ENCODE results near the gene RBM17. TPM values are rescaled to one million over a fixed set of nuclear protein-coding genes. Genes with fewer than 3 reads are reported as not detected.
A peak's percentile ranks its signal among the peaks of the same experiment; 100 is the strongest.

RBM17 gene, protein sequence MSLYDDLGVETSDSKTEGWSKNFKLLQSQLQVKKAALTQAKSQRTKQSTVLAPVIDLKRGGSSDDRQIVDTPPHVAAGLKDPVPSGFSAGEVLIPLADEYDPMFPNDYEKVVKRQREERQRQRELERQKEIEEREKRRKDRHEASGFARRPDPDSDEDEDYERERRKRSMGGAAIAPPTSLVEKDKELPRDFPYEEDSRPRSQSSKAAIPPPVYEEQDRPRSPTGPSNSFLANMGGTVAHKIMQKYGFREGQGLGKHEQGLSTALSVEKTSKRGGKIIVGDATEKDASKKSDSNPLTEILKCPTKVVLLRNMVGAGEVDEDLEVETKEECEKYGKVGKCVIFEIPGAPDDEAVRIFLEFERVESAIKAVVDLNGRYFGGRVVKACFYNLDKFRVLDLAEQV
- 123 and 124 TPM in 2 replicates for total RNA-seq (2021)
- long read RNA-seq, transcript RBM17-201 (12 exons, 2,755 nt): major isoform, 285 of 369 reads
- long read RNA-seq, partial matches to known transcripts: 42 of 369 reads
- long read RNA-seq, other reads (novel, unspliced or antisense): 41 of 369 reads

- Mint-ChIP-seq H3K9me3 (peaks cover 0 to 2% of the 10 kb centered on the region in 2 experiments; a peak in 2 of 5 replicates), H3K27me3 (ENCODE audit: low read depth) (no peaks in the 10 kb centered on the region), H3K4me3 (peak within 1 kb of the TSS; percentile 81 to 90), H3K27ac (peak within 1 kb of the TSS in 2 of 3 experiments; percentile 73 to 97; a peak in 5 of 7 replicates), H3K4me1 (peaks cover 33 to 44% of the 10 kb centered on the region in 2 experiments), H3K36me3 (ENCODE audit: insufficient read depth in 1 of 3, low read depth in 3 of 3) (no peaks in the 10 kb centered on the region; a peak in 1 of 7 replicates)
- peak; percentile 94 for DNase-seq
- H4K91ac ChIP-seq (ENCODE audit: insufficient read length, low read depth, low read length): no peak within 1 kb of the TSS
- peaks cover 4% of the 10 kb centered on the region; the same call in 1 of the 2 replicates for H3K4me1 ChIP-seq (ENCODE audit: insufficient read depth, low read length)
- no peak within 1 kb of the TSS for H2BK20ac ChIP-seq (ENCODE audit: low read depth, low read length, poor library complexity, severe bottlenecking)
- no peaks in the 10 kb centered on the region for H3K9me3 ChIP-seq (ENCODE audit: control insufficient read depth, low read depth, low read length)
- no peak within 1 kb of the TSS for H2BK5ac ChIP-seq (ENCODE audit: insufficient read length, low read length)
- H3K4ac ChIP-seq (ENCODE audit: low read depth, low read length): no peak within 1 kb of the TSS
- H4K5ac ChIP-seq (ENCODE audit: insufficient read length, low read depth, low read length): no peak within 1 kb of the TSS
- H3K4me2 ChIP-seq (ENCODE audit: insufficient read depth, insufficient read length, low read length): peak within 1 kb of the TSS; percentile 90
- no peak within 1 kb of the TSS for H2BK15ac ChIP-seq (ENCODE audit: low read depth, low read length)
- H3K23ac ChIP-seq (ENCODE audit: insufficient read length, low read depth, low read length): no peak within 1 kb of the TSS
- H3K79me1 ChIP-seq (ENCODE audit: insufficient read depth, low read depth, low read length, poor library complexity, severe bottlenecking): no peaks in the 10 kb centered on the region
- no peak within 1 kb of the TSS for H3K27ac ChIP-seq (ENCODE audit: insufficient read length, low read depth, low read length)
- no peak within 1 kb of the TSS for H2AK5ac ChIP-seq (ENCODE audit: insufficient read length, low read length)
- no peak within 1 kb of the TSS for H3T11ph ChIP-seq (ENCODE audit: low read length)
- H4K8ac ChIP-seq (replicated peaks; ENCODE audit: insufficient read length, low read depth, low read length): no peak within 1 kb of the TSS
- peak; percentile 100 for TF ChIP-seq CTCF (conservative IDR thresholded peaks at IDR 0.05)
- no peak within 1 kb of the TSS for H2BK12ac ChIP-seq (ENCODE audit: insufficient read length, low read depth, low read length)
- H2AFZ ChIP-seq (ENCODE audit: low read length): peak within 1 kb of the TSS; percentile 96
- H4K20me1 ChIP-seq (ENCODE audit: control insufficient read depth, insufficient read depth, insufficient read length): peaks cover 3% of the 10 kb centered on the region
- H3K9ac ChIP-seq (ENCODE audit: extremely low read depth, insufficient read length, low read length): peak within 1 kb of the TSS; percentile 91
- H3K56ac ChIP-seq (ENCODE audit: insufficient read length, low read depth, low read length): no peak within 1 kb of the TSS
- H3K14ac ChIP-seq (ENCODE audit: insufficient read depth, low read length): peak within 1 kb of the TSS; percentile 78
- H2BK120ac ChIP-seq (ENCODE audit: low read depth, low read length, poor library complexity, severe bottlenecking): no peak within 1 kb of the TSS
- peak within 1 kb of the TSS; percentile 67 for H3K18ac ChIP-seq (ENCODE audit: insufficient read length, low read depth, low read length)
- no CpG with 5 or more reads among the region's 77 CpGs for WGBS (ENCODE audit: extremely low coverage, insufficient read length, low lambda C conversion rate)
- peaks cover 7% of the 10 kb centered on the region for H3K23me2 ChIP-seq (ENCODE audit: insufficient read length, low read depth, low read length, poor library complexity, severe bottlenecking)
- H3K79me2 ChIP-seq (ENCODE audit: insufficient read depth, low read length): peaks cover 29% of the 10 kb centered on the region; the same call in 1 of the 2 replicates
- no peaks in the 10 kb centered on the region for H3K27me3 ChIP-seq (ENCODE audit: insufficient read depth, low read length)
These were observed at the start of gene RBM17 for GRCh38 chr10:6088721-6089333. RBM17 (plus strand) TSS chr10:6089034; CDS start chr10:6097066, 8,032 bp downstream.
